Suppressor macrophage (primary cell): ENCODE measurements around the gene SGPL1.

Source experiments
- DNase-seq, 4 experiments: peaks; one replicate each; pipeline ENCODE4 v3.0.0-alpha.2; 2020 to 2022

The SGPL1 gene

DNA sequence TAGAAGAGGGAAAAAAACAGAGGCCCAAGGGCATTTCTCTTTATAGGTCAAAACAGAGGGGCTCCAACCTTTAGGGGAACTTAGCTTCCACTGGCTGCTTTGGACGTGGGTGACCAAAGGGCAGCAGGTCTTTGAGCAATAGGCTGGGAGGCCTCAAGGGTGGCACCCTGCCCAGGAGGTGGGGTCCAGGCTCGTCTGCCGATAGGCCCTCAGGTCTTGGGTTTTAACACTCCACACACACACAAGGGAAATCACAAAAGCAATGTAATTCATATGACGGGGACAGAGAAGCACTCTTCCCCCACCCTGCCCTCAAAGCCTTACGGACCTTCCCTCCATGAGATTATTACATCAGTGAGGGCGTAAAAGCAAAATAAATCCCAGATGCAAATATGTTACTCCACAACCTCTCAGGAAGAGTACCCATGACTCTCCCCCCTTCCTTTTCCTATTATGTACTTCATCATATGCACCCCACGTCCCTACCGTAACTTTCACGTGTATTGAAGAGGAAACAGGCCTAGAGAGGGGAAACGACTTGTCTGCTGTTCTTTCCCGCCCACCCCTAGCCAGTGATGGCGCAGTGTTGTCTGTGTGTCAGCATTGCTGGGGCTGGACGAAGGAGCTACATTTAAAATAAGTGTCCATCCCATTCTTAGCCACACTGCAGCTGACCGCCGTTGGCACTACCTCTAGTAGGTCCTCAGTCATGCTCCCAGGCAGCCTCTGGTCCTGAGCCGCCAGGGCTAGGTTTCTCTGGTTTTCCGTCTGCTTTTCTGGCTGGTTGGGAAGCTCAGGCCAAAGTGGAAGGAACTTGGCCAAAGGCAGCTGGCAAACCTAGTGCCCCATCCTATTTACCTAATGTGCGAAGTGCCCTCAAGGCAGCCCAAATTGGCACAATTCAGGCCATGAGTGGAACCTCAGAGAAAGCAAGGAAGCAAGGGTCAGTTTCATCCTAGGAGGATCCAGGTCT is 70.5 kb downstream of the SGPL1 start:
- peak; percentile 82 to 94 (median 84) for DNase-seq

GRCh38 chr10:70886921-70887665 is 71.3 kb downstream of the SGPL1 start:
- DNase-seq, result no peak

GRCh38 chr10:70887804-70888800 is 72.4 kb downstream of the SGPL1 start, which contains the start of gene PCBD1:
PCBD1 (minus strand) TSS chr10:70888565; CDS start chr10:70888533, 32 bp downstream.
- peak; percentile 79 to 92 (median 84) for DNase-seq

DNA sequence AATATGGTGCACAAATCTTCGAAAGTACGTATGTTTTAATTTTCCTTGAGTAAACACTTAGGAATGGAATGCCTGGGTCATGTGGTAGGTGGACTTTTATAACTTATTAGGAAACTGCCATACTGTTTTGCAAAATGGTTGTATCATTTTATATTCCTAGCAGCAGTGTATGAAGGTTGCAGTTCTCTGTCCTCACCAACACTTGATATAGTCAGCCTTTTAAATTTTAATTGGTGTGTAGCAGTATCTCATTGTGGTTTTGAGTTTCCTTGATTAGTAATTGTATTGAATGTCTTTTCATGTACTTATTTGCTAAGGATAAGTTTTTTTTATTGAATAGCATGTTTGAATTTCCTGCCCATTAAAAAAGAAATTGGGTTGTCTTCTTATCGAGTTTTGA is 73.5 kb downstream of the SGPL1 start:
- DNase-seq, result no peak

- no peak for DNase-seq
Measured at GRCh38 chr10:70890917-70891431, 75.2 kb downstream of the SGPL1 start.

DNA sequence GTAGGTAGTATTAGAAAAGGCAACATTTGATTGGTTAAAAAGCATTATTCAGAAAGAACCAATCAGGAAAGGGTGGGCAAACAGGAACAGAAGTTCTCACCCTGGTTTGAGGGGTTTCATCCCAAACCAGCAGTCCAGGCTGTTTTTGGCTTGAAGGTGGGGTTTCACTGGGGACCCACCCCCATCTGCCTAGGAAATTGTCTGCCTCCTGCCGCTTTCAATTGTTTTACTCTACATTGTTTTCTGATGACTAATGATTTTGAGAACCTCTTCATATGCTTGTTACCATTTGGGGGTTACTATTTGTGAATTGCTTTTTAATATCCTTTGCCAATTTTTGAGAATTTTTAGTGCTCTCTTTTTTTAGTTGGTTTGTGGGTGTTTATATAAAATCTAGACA is 75.9 kb downstream of the SGPL1 start:
- DNase-seq, result no peak

DNA sequence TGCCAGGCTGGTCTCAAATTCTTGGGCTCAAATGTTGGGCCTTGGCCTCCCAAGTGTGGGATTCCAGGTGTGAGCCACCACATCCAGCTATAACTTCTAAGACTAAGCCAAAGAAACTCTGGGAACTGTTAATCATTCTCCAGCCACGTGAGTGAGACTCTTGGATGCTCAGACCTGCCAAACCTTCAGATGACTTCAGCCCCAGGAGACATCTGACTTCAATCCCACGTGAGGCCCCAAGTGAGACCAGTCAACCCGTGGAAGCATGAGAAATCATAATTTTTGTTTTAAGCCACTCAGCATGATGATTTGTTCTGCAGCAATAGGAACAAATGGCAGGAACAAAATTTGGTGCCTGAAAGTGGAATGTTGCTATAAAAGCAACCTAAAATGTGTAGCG is 76.9 kb downstream of the SGPL1 start:
- DNase-seq, result no peak

DNA sequence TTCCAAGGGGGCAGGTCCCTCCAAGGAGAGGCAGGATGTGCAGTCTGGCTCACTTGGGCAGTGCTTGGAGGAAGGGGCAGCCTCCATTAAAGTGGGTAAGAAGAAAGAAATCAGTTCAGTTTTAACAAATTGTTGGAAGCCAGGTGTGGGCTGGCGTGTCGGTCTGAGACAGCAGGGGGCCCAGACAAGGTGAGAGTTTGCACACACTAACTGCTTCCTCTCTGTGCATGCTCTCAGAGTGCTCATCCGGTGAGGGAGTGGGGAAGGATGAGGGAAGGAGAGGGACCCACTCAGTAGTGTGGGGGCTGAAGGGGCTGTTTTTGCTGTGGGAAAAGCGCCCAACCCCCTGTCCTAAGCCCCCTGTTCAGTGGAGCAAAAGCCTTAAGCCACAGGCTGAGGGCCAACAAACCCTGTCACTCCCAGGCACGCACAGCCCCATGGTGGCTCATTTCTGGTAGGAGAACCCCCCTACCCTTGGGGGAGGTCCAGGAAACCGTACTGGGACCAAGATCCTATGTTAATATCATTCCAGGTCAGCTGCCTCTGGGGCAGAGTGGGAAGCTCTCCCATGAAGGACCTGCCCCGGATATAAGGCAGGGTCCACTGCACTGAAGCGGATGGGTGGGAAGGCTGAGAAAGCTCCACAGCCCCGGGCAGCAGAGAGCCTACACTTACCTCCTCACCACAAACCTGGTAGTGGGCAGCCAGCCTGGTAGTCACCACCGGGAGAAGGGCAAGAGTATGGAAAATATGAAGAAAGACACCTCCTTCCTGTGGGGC is 77.7 kb downstream of the SGPL1 start:
- no peak for DNase-seq

GRCh38 chr10:70894416-70894815 is 78.7 kb downstream of the SGPL1 start:
- DNase-seq, result no peak

- no peak for DNase-seq
Measured at GRCh38 chr10:70896551-70896950, 80.8 kb downstream of the SGPL1 start.

DNA sequence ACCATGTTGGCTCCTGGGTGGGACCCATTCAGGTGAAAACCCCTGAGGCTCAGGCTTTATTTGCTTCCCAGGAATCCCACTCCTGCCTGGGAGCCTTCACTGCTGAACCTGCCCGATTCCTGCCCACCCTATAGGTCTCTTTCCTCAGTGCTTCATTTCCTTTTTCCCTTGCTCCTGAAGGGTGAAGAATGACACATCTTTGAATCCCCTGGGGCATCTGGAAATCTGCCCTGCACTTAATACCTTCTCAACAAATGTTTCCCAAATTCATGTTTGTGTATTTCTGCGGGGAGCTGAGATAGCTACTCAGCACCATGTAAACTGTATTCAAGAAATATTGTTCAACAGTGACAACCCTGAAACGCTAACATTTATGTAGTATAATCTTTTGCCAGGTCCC is 82.9 kb downstream of the SGPL1 start:
- no peak for DNase-seq

GRCh38 chr10:70899096-70899495 is 83.3 kb downstream of the SGPL1 start:
- no peak for DNase-seq

DNA sequence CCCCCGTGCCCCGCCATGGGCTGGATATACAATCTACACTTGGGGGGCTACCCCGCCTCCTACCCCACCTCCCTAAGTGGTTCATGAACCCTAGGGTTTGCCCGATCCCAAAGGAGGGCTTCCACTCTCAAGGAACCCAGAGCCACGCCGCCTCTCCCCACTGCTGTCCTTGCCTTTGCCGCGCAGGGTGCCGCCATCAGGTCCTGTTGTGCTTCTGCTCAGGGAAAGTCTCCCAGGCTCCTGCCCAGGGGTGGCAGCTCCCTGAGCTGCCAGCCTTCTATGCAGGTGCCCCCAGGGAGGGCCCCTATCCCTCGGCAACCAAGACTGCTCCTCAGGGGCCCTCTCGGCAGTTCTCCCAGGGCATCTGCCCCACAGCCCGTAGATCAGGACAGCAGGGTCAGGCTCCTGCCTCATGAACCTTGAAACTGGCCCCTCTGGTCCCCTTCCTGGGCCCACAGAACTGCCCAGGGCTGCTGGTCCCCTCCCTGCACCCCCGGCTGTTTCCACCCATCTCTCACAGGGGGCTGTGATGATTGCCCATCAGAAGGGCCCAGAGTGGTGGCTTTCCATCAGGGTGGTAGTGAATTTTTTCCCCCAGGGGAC is 85.6 kb downstream of the SGPL1 start:
- DNase-seq, result no peak

DNA sequence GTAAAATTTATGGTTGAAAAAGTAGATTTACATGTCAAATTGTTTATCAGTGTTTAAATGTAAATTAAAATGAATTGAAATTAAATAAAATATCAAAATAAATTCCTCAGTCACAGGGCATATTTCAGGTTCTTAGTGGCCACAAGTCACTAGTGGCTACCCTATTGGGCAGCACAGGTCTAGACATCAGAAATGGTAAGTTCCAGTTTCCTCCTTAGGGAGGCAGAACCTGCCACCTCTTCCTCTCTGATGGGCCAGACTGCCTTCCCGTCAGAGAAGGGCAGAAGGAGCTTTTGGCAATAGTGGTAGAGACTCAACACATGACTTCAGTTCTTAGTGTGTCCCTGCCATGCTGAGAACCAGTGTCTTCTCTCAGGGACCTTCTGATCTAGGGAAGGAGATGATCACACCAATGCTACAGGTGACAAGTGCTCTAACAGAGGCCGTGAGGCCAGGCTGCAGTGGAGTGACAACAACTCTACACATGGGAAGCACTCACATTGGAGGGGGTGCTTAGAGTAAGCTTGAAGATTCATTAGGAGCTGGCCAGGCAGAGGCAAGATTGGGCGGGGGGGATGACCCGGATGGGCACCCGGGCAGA is 87.0 kb downstream of the SGPL1 start:
- DNase-seq, result peak in 1 of 4 experiments; percentile 19

- DNase-seq, result peak; percentile 60 to 76 (median 66)
Measured at GRCh38 chr10:70903262-70903921, 87.6 kb downstream of the SGPL1 start.

DNA sequence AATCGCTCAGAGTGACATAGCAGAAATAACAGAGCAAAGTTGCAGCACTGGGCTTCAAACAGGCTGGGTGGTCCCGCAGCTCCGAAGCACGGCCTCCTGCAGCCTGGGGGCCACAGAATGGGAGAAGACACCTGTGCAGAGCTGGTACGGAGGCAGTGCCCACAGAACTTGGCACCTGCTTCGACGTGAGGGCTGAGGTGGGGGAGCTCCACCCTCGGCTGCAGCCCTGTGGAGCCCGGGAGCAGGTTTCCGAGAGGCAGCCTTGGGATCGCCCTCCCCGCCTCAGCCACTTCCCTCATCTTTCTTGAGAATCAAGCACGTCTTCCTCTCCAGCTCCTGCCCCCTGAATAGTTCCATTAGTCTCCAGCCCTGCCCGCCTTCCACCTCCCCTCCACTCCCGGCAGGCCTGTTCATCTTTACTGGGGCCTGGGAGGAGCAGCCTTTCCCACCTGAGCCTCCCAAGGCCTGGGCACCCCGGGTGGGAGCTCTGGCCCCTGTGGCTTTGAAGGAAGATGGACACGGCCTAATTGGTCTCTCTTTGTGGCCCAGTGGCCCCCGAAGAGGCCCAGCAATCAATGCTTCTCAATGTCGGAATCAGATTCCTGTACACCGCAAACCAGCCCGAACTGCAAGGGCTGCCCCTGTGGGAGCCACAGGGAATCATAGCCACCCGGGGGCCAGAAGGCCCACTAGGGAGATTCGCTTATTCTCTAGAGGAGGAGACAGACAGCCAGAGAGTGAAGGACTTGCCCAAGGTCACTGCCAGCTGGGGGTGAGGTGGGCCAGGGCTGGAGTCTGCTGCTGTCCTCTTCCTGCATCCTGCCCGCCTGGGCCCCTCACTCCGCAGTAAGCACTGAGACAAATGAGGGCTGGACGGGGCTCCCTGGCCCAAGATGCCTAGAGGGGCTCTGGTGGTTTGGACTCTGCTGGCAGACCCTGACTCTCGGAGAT is 89.6 kb downstream of the SGPL1 start:
- DNase-seq, result no peak

- no peak for DNase-seq
Measured at GRCh38 chr10:70906031-70906783, 90.5 kb downstream of the SGPL1 start.
